ENCODE data around the gene AK8.

Gene AK8

DNA sequence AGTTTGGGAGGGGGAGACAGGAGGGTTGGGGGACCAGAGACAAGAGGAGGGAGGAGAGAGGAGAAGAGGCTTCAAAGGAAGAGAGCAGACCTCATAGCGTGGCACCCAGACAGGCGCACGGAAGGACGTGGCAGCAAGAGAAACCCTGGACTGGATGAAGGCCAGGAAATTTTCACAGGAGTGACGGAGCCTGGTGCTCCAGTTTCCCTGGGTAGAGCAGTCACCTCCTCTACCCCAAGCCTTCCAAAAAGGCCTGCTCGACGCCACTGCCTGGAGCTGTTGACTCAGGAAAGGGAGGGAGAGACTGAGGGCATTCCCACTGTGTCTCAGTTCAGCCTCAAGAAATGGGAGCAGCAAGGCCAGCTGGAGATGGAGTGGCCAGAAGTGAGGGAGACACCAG is 19.3 kb downstream of the AK8 start:
- DNase-seq (ENCODE audit: low read depth in 2 of 2, low spot score in 1 of 2): no peak

- DNase-seq (ENCODE audit: low read depth in 2 of 2, low spot score in 1 of 2): no peak
These were observed 20.3 kb downstream of the AK8 start for GRCh38 chr9:132857616-132858342.

DNA sequence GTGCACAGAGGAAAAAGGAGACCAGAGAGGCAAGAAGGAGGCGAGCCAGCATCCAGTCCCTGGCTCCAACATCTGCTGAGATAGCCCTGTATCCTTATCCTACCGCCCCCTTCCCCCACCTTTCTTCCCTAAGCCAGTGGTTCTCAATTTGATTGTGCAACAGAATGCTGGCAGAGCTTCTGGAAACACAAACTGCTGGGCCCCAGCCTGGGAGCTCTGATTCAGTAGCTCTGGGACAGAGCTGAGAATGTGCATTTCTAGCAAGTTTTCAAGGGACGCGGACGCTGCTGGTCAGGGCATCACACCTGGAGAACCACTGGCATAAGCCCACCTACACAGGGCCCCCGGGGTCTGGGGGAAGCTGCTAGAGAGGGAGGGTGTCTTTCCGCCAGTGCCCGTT is 21.1 kb downstream of the AK8 start:
- DNase-seq (ENCODE audit: low read depth in 2 of 2, low spot score in 1 of 2): no peak

GRCh38 chr9:132855904-132856303 is 22.2 kb downstream of the AK8 start:
- DNase-seq (ENCODE audit: low read depth in 2 of 2, low spot score in 1 of 2): no peak

DNA sequence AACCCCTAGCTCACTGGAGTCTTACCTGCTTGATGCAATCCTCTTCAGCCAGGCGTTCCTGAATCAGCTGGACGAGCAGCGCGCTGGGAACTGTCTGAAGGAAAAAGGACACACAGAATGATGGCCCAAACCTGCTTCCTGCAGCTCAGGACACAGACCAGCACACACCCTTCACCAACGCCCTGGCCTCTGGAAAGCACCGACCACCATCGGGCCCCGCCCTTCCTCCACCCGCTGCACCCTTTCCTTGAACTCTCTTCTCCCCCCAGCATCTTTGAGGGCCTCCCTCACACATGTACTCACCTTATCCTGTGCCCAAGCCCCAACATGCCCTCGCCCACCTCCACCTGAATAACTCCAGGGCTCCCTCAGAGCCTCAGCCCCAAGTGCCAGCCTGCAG is 23.3 kb downstream of the AK8 start:
- DNase-seq (ENCODE audit: low read depth in 2 of 2, low spot score in 1 of 2): no peak

- DNase-seq (ENCODE audit: low read depth in 2 of 2, low spot score in 1 of 2): no peak
These were observed 24.6 kb downstream of the AK8 start for GRCh38 chr9:132853482-132853881.

- no peak for DNase-seq (ENCODE audit: low read depth in 2 of 2, low spot score in 1 of 2)
These were observed 28.8 kb downstream of the AK8 start for GRCh38 chr9:132849185-132849706.

DNA sequence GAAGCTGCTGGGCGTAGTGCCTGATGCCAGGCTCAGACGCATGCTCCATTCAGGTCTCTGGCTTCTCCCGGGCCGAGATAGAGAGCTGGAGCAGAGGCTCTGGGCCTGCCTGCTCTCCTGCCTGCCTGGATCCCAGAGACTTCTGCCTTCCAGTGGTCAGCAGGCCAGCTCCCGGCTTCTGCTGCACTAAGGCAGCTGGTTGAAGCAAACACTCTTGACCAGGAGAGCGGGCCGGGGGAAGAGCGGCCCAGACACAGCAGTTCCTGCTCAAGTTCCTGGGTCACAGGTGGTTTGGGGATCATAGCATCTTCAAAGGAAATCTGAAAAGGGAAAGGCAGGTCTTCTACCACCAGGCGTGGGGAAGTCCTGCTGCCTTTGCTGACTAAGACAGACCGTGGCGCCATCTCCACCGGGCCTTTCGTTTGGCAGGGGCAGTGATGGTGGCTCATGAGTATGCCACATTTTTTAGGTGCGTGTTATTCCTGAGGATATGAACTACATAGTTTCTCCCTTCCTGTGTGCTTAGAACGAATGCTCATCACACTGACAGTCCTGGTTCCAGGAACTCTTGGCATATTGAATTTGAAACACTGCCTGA is 31.1 kb downstream of the AK8 start:
- DNase-seq (ENCODE audit: low read depth in 2 of 2, low spot score in 1 of 2): no peak

DNA sequence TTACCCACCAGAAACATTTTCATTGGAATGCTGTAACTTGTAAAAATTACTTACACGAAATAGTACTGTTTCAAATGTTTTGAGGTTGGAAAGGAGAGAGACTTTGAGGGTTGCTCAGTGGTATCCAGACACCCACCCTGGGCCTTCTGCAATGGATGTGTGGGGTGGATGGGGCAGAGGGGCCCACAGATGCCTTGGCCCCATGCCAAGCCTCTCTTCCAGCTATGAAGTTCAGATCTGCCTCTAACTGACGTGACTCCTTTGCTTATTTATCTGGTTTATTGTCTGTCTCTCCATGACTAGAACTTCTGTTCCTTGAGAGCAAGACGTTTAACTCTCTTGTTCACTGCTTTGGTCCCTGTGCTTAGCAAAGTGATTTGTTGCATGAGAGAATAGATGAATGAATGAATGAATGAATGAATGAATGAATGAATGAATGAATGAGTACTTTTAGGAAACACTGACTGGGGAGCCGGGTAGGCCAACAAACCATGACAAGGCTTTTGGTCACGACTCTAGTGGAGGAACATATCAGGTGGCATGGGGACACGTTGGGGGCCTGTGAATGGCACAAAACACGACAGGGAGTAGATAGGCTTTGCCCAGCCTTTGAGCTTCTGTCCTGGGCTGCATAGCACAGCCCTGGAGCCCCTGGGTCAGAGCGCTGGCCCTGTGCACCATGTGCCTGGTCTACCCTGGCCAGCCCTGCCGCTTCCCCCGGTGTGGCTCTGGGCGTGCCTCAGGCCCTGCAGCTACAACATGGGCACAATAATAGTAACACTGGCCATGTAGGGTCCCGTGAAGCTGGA is 31.8 kb downstream of the AK8 start:
- DNase-seq (ENCODE audit: low read depth in 2 of 2, low spot score in 1 of 2): no peak

GRCh38 chr9:132842124-132843044 is 35.7 kb downstream of the AK8 start:
- DNase-seq (ENCODE audit: low read depth in 2 of 2, low spot score in 1 of 2): no peak

DNA sequence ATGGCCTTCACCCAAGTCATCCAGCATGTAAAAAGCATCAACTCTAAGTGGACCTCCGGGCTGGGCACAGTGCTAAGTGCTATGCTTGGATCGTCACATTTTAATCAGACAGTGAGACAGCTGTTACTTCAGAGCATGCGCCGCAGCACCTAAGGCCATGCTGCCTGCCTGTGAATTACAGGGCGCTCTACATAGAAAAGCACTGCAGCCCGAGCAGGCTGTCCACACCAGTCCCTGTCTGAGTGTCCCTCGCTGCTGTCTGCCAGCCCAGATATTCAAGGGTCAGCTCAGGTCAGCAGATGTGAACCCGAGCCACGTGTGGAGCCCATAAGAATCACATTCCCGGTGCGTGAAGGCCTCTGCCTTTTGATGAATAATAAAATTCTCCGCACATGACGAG is 37.1 kb downstream of the AK8 start:
- DNase-seq (ENCODE audit: low read depth in 2 of 2, low spot score in 1 of 2): no peak

DNA sequence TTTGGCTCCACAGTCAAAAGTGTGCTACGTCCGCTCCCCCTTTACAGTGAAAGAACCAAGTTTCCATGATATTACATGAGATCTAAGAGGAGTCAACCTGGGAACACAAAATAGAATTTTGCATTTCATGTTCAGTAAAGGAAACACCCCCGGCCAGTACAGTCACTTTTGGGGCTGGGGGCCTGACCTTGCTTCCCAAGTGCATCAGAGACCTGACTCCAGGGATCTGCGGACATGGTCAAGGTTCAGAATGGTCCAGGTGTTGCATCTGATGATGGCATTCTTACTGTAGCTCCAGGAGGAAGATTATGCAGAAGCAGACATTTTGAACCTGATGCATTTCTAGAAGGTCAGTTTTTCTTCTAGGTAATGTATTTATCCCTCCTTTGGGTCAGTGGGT is 39.8 kb downstream of the AK8 start:
- DNase-seq (ENCODE audit: low read depth in 2 of 2, low spot score in 1 of 2): no peak

GRCh38 chr9:132837501-132838286 is 40.4 kb downstream of the AK8 start:
- no peak for DNase-seq (ENCODE audit: low read depth in 2 of 2, low spot score in 1 of 2)

GRCh38 chr9:132834343-132834742 is 43.7 kb downstream of the AK8 start:
- no peak for DNase-seq (ENCODE audit: low read depth in 2 of 2, low spot score in 1 of 2)

- DNase-seq (ENCODE audit: low read depth in 2 of 2, low spot score in 1 of 2): no peak
These were observed 44.4 kb downstream of the AK8 start for GRCh38 chr9:132833550-132834121.

- no peak for DNase-seq (ENCODE audit: low read depth in 2 of 2, low spot score in 1 of 2)
These were observed 45.8 kb downstream of the AK8 start for GRCh38 chr9:132832171-132832881.

DNA sequence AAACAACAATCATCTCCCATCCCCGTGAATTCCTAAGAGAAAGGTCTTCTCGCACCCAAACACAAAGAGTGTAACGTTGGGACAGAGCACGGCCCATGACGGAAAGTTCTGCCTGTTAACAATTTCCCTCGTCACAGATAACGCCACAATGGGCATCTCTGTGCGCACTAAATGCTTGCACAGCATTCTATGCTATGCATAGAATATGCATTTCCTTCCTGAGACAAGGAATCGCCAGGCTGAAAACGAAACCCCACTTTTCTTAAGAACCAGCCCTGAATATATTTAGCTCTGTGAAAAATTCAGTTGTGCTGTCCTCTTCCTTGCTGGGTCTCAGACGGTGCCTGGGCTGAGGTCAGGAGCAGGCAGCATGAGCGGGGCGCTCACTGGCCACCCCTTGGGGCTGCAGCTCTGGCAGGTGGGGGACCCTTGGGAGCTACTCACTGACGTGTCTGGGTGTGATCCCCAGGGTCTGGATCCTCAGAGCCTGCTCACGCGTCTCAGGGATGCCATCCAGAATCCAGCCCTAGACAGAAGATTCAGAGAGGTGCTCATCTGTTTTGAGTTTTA is 49.8 kb downstream of the AK8 start:
- no peak for DNase-seq (ENCODE audit: low read depth in 2 of 2, low spot score in 1 of 2)

DNA sequence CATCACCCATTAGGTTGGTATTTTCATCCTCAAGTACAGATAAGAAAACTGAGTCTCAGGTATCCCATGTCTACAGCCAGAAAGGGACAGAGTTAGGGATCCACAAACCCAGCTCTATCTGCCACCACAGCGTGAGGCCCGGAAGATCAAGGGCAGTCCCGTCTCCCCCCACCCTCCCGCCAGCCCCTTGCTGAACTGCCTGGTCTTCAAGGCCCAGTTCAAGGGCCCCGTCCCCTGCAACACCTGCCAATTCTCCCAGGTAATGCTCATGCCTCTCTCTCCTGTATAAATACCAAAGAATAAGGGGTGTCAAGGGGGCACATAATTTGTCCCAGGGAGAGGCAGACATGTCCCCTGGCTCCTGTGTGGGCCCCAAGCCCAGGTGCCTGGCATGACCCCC is 50.7 kb downstream of the AK8 start:
- DNase-seq (ENCODE audit: low read depth in 2 of 2, low spot score in 1 of 2): no peak
